ENCODE results near the gene TMEM201. TPM values are rescaled to one million over a fixed set of nuclear protein-coding genes. Genes with fewer than 3 reads are reported as not detected.
A peak's percentile ranks its signal among the peaks of the same experiment; 100 is the strongest.

The TMEM201 gene
- total and polyA plus RNA-seq, 2 donors from 2014 or later: 9.1 to 13.2 TPM

DNA sequence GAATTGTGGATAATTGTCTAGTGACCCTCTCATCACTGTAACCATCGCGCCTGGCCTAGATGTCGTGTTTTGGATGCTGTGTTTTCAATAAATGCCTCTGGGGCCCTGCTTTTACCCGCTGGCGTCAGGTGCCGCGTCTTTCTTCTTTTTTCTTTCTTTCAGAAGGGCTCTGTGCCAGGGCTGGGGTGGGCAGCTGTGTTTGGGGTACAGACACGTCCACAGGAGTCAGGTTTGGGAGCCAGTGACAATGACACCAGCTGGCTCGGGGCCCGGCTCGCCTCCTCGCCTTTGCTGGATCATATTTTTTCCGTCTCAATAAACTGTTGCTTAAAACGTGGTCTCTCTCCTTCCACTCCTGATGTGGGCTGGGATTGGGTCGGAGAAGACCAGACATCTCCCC lies 16.1 kb downstream of the TMEM201 start:
- TF ChIP-seq, protein P1, sequence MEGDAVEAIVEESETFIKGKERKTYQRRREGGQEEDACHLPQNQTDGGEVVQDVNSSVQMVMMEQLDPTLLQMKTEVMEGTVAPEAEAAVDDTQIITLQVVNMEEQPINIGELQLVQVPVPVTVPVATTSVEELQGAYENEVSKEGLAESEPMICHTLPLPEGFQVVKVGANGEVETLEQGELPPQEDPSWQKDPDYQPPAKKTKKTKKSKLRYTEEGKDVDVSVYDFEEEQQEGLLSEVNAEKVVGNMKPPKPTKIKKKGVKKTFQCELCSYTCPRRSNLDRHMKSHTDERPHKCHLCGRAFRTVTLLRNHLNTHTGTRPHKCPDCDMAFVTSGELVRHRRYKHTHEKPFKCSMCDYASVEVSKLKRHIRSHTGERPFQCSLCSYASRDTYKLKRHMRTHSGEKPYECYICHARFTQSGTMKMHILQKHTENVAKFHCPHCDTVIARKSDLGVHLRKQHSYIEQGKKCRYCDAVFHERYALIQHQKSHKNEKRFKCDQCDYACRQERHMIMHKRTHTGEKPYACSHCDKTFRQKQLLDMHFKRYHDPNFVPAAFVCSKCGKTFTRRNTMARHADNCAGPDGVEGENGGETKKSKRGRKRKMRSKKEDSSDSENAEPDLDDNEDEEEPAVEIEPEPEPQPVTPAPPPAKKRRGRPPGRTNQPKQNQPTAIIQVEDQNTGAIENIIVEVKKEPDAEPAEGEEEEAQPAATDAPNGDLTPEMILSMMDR (IDR thresholded peaks at IDR 0.05; ENCODE audit: borderline replicate concordance, extremely low read depth, insufficient read depth): no peak
- Histone ChIP-seq H3K4me3 (ENCODE audit: low read length in 3 of 3) (no peak overlapping the region), H3K36me3 (ENCODE audit: control insufficient read depth in 2 of 3, insufficient read depth in 3 of 3, low read length in 3 of 3) (peaks cover 0 to 22% (median 3%) of the 10 kb centered on the region in 3 donors), H3K27ac (ENCODE audit: low read depth in 2 of 2, low read length in 2 of 2) (no peak overlapping the region), H3K4me1 (ENCODE audit: control insufficient read depth in 2 of 3, insufficient read depth in 2 of 3, low read depth in 1 of 3, low read length in 3 of 3) (no peaks in the 10 kb centered on the region), H3K9ac (ENCODE audit: low read length in 3 of 3) (no peak overlapping the region), H3K27me3 (ENCODE audit: control insufficient read depth, insufficient read depth, low read length) (no peaks in the 10 kb centered on the region), H3K9me3 (ENCODE audit: control insufficient read depth in 2 of 3, insufficient read depth in 1 of 3, low read length in 3 of 3) (no peaks in the 10 kb centered on the region)
- DNase-seq (peak in 1 of 5 donors; percentile 49), FAIRE-seq (no peak)
- intact Hi-C loops (cut with DNase I): no loop called here

DNA sequence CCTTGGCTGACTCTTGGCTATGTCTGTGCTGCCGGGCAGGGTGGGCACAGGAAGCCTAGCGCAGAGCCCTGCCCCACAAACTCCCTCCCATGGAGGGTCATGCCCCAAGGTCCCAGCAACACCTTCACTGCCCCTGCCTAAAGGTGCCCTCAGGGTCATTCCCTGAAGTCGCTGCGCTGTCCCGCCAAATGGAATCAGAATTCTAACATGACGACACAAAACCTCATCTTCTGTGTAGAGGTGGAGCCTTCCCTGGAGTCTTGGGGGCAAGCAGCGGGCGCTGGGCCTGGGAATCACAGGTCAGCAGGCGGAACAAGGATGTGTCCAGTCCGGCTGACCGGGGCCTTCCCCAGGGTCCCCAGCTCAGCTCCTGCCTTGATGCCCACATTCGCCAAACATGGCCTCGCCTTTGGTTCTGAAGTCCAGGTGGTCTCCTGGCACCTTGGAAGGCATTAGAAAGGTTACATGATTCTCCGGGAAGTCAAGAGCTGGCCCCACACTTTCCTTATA lies 17.3 kb downstream of the TMEM201 start:
- intact Hi-C loops (cut with DNase I): no loop called here
- Histone ChIP-seq H3K36me3 (ENCODE audit: control insufficient read depth in 2 of 3, insufficient read depth in 3 of 3, low read length in 3 of 3) (peaks cover 0 to 22% (median 2%) of the 10 kb centered on the region in 3 donors), H3K4me3 (ENCODE audit: low read length in 3 of 3) (no peak overlapping the region), H3K27ac (ENCODE audit: low read depth in 2 of 2, low read length in 2 of 2) (no peak overlapping the region), H3K4me1 (ENCODE audit: control insufficient read depth in 2 of 3, insufficient read depth in 2 of 3, low read depth in 1 of 3, low read length in 3 of 3) (no peaks in the 10 kb centered on the region), H3K9ac (ENCODE audit: low read length in 3 of 3) (no peak overlapping the region), H3K9me3 (ENCODE audit: control insufficient read depth in 2 of 3, insufficient read depth in 1 of 3, low read length in 3 of 3) (no peaks in the 10 kb centered on the region), H3K27me3 (ENCODE audit: control insufficient read depth, insufficient read depth, low read length) (no peaks in the 10 kb centered on the region)
- DNase-seq (peak in 1 of 5 donors; percentile 29), FAIRE-seq (no peak)
- TF ChIP-seq, protein P1 (IDR thresholded peaks at IDR 0.05; ENCODE audit: borderline replicate concordance, extremely low read depth, insufficient read depth): no peak

DNA sequence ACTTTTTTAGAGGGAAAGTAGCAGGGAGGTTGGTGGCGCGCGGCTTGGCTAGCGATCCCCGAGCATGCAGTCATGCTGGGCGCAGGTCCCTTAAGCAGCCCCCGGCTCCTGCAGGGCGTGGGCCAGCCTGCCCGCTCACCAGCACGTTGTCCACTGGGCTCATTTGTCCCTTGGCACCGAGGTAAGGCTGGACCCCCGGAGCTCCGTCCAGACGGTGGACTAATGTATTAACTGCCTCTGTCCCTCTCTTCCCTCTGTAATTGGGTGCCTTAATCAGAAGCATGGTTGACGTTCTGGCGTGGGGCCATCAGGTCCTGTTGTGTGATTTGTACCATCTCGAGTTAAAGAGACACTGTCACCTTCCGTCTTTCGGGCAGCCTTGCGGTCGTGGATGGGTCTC lies 17.7 kb downstream of the TMEM201 start:
- FAIRE-seq: no peak
- Histone ChIP-seq H3K36me3 (ENCODE audit: control insufficient read depth in 2 of 3, insufficient read depth in 3 of 3, low read length in 3 of 3) (peaks cover 0 to 22% (median 0%) of the 10 kb centered on the region in 3 donors), H3K27ac (ENCODE audit: low read depth in 2 of 2, low read length in 2 of 2) (no peak overlapping the region), H3K4me1 (ENCODE audit: control insufficient read depth in 2 of 3, insufficient read depth in 2 of 3, low read depth in 1 of 3, low read length in 3 of 3) (no peaks in the 10 kb centered on the region), H3K9ac (ENCODE audit: low read length in 3 of 3) (no peak overlapping the region), H3K4me3 (ENCODE audit: low read length in 3 of 3) (no peak overlapping the region), H3K9me3 (ENCODE audit: control insufficient read depth in 2 of 3, insufficient read depth in 1 of 3, low read length in 3 of 3) (no peaks in the 10 kb centered on the region), H3K27me3 (ENCODE audit: control insufficient read depth, insufficient read depth, low read length) (no peaks in the 10 kb centered on the region)
- intact Hi-C loops (cut with DNase I): no loop called here
- TF ChIP-seq, protein P1 (IDR thresholded peaks at IDR 0.05; ENCODE audit: borderline replicate concordance, extremely low read depth, insufficient read depth): no peak
- peak in 1 of 5 donors; percentile 61 for DNase-seq

DNA sequence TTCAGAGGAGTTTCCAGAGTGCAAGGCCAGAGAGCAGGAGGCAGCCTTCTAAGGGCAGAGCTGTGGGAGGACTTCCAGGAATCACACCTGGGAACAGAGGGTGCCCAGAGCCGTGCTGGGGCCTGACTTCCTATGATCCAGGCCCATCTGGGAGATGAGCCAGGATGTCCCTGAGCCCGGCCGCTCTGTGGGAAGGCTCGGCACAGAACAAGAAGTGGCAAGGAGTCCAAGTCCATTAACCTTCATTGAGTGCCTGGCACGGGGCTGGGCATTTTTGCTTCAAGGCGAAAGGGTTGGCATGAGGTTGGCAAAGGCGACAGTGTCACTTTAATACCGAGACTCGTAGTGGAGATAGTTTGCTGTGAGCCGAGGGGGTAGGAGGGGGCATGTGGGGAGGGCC lies 18.2 kb downstream of the TMEM201 start:
- Histone ChIP-seq H3K4me1 (ENCODE audit: control insufficient read depth in 2 of 3, insufficient read depth in 2 of 3, low read depth in 1 of 3, low read length in 3 of 3) (no peaks in the 10 kb centered on the region), H3K27ac (ENCODE audit: low read depth in 2 of 2, low read length in 2 of 2) (no peak overlapping the region), H3K9ac (ENCODE audit: low read length in 3 of 3) (no peak overlapping the region), H3K27me3 (ENCODE audit: control insufficient read depth, insufficient read depth, low read length) (no peaks in the 10 kb centered on the region), H3K36me3 (ENCODE audit: control insufficient read depth in 2 of 3, insufficient read depth in 3 of 3, low read length in 3 of 3) (peaks cover 0 to 22% (median 0%) of the 10 kb centered on the region in 3 donors), H3K9me3 (ENCODE audit: control insufficient read depth in 2 of 3, insufficient read depth in 1 of 3, low read length in 3 of 3) (no peaks in the 10 kb centered on the region), H3K4me3 (ENCODE audit: low read length in 3 of 3) (no peak overlapping the region)
- TF ChIP-seq, protein P1 (IDR thresholded peaks at IDR 0.05; ENCODE audit: borderline replicate concordance, extremely low read depth, insufficient read depth): no peak
- FAIRE-seq (no peak), DNase-seq (peak in 1 of 5 donors; percentile 33)
- intact Hi-C loops (cut with DNase I): no loop called here
